ENCODE results near the gene ARHGAP9. TPM values are rescaled to one million over a fixed set of nuclear protein-coding genes. Genes with fewer than 3 reads are reported as not detected.

The ARHGAP9 gene
- total and polyA plus RNA-seq, 10 donors = 148 to 400 (median 238) TPM

GRCh38 chr12:57471661-57472060, 8.0 kb downstream of the ARHGAP9 start:
- Histone ChIP-seq H3K36me3 (peaks cover 0 to 96% (median 66%) of the 10 kb centered on the region in 6 donors), H3K27me3 (replicated peaks in 1 of 7) (peaks cover 0 to 18% (median 0%) of the 10 kb centered on the region in 7 donors), H3K4me1 (peaks cover 16 to 81% (median 49%) of the 10 kb centered on the region in 6 donors), H3K4me3 (peak overlapping the region in 1 of 8 donors; percentile 21), H3K9me3 (no peaks in the 10 kb centered on the region), H3K27ac (peak overlapping the region in 2 of 8 donors; percentile 58 to 76)
- DNase-seq = peak; percentile 33
- TF ChIP-seq POLR2A (IDR thresholded peaks at IDR 0.05) = no peak
- peak in 1 of 3 donors; percentile 19 for TF ChIP-seq POLR2AphosphoS5 (IDR thresholded peaks at IDR 0.05)
- no peak for TF ChIP-seq CTCF (IDR thresholded peaks at IDR 0.05 in 8 of 11, conservative IDR thresholded peaks at IDR 0.05 in 3 of 11)
- intact Hi-C loops (cut with DNase I; ENCODE audit: low total_unique reads) = no loop called here
- 82 to 98% (median 94%) methylated on average over 3 of the region's 3 CpGs for WGBS, 5 donors

GRCh38 chr12:57470970-57471656, 8.6 kb downstream of the ARHGAP9 start:
- Histone ChIP-seq H3K27me3 (replicated peaks in 1 of 7) (peaks cover 0 to 15% (median 0%) of the 10 kb centered on the region in 7 donors), H3K36me3 (peaks cover 0 to 100% (median 66%) of the 10 kb centered on the region in 6 donors), H3K27ac (peak overlapping the region in 4 of 8 donors; percentile 32 to 76 (median 54)), H3K9me3 (no peaks in the 10 kb centered on the region), H3K4me3 (peak overlapping the region in 1 of 8 donors; percentile 21), H3K4me1 (peaks cover 14 to 76% (median 44%) of the 10 kb centered on the region in 6 donors)
- DNase-seq = peak; percentile 41
- TF ChIP-seq POLR2AphosphoS5 (IDR thresholded peaks at IDR 0.05) (no peak), POLR2A (IDR thresholded peaks at IDR 0.05) (no peak), CTCF (IDR thresholded peaks at IDR 0.05 in 8 of 11, conservative IDR thresholded peaks at IDR 0.05 in 3 of 11) (no peak)
- intact Hi-C loops (cut with DNase I; ENCODE audit: low total_unique reads) = no loop called here
- 84 to 98% (median 92%) methylated on average over 4 of the region's 4 CpGs for WGBS, 5 donors

- intact Hi-C loops (cut with DNase I; ENCODE audit: low total_unique reads) = no loop called here
- no peaks in the 10 kb centered on the region for H3K9me3 ChIP-seq
- DNase-seq = peak; percentile 67
Measured at GRCh38 chr12:57470286-57470969, 9.2 kb downstream of the ARHGAP9 start.

More at GRCh38 chr12:57470286-57470969, 9.2 kb downstream of the ARHGAP9 start:
- Histone ChIP-seq H3K27me3 (replicated peaks in 1 of 7) (peaks cover 0 to 8% (median 0%) of the 10 kb centered on the region in 7 donors), H3K27ac (peak overlapping the region in 3 of 8 donors; percentile 50 to 76 (median 58)), H3K4me3 (peak overlapping the region in 1 of 8 donors; percentile 21), H3K4me1 (peaks cover 8 to 69% (median 37%) of the 10 kb centered on the region in 6 donors), H3K36me3 (peaks cover 0 to 93% (median 64%) of the 10 kb centered on the region in 6 donors)
- TF ChIP-seq POLR2A (IDR thresholded peaks at IDR 0.05) = no peak
- no peak for TF ChIP-seq CTCF (IDR thresholded peaks at IDR 0.05 in 8 of 11, conservative IDR thresholded peaks at IDR 0.05 in 3 of 11)
- TF ChIP-seq POLR2AphosphoS5 (IDR thresholded peaks at IDR 0.05) = peak in 2 of 3 donors; percentile 15 to 59
- 93 to 98% (median 96%) methylated on average over 9 to 14 of the region's 14 CpGs for WGBS, 5 donors
